Coronary artery (tissue), 2 donors: Measurements from ENCODE around the gene TSSK2.

Experiments used
- DNase-seq: peaks from one replicate; pipeline ENCODE4 v3.0.0-alpha.2; 2017; ENCODE audit warnings: low spot score
- H3K27ac ChIP-seq, 2 donors: fragments of 200-600 bp; sonication (generic); one replicate each; pipeline ENCODE4 v1.5.1; 2016 to 2019
- H3K4me3 ChIP-seq: fragments of 200-600 bp; sonication (generic); 2 replicates; pipeline ENCODE4 v1.5.1; 2016; ENCODE audit warnings: mild to moderate bottlenecking, moderate library complexity
- CTCF ChIP-seq: fragments of 200-600 bp; sonication (generic); IDR thresholded peaks from one replicate; pipeline ENCODE4 v1.5.1; 2019; ENCODE audit warnings: antibody characterized with exemption

Gene TSSK2

GRCh38 chr22:19128946-19129727, 2.0 kb upstream of the TSSK2 start:
- no peak for DNase-seq
- Histone ChIP-seq H3K27ac (no peak overlapping the region), H3K4me3 (no peak overlapping the region)
- TF ChIP-seq CTCF = no peak

- Histone ChIP-seq H3K27ac (no peak overlapping the region), H3K4me3 (no peak overlapping the region)
- TF ChIP-seq CTCF = no peak
- DNase-seq = no peak
Observed at GRCh38 chr22:19129871-19130270, 1.2 kb upstream of the TSSK2 start.

GRCh38 chr22:19131685-19132015, 542 bp downstream of the TSSK2 start:
- Histone ChIP-seq H3K4me3 (no peak overlapping the region), H3K27ac (no peak overlapping the region)
- no peak for TF ChIP-seq CTCF
- DNase-seq = no peak

GRCh38 chr22:19132153-19132552, 1.0 kb downstream of the TSSK2 start:
- H3K27ac ChIP-seq = no peak overlapping the region
- H3K4me3 ChIP-seq = no peak overlapping the region
- TF ChIP-seq CTCF = no peak
- no peak for DNase-seq

GRCh38 chr22:19132693-19133400, 1.7 kb downstream of the TSSK2 start:
- no peak overlapping the region for H3K27ac ChIP-seq
- DNase-seq = no peak
- no peak overlapping the region for H3K4me3 ChIP-seq
- no peak for TF ChIP-seq CTCF

- Histone ChIP-seq H3K4me3 (no peak overlapping the region), H3K27ac (no peak overlapping the region)
- no peak for DNase-seq
- TF ChIP-seq CTCF = no peak
Observed at GRCh38 chr22:19133561-19133960, 2.5 kb downstream of the TSSK2 start.
